ENCODE measurements around the gene ARID1B. TPM values are rescaled to one million over a fixed set of nuclear protein-coding genes. Genes with fewer than 3 reads are reported as not detected.

ARID1B gene
- total RNA-seq, 1 experiment from 2014 or later, result 35.6 TPM

- intact Hi-C loops (cut with micrococcal nuclease), result no loop called here
- ChIA-PET POLR2A (no interaction called here), CTCF (no interaction called here), RAD21 (ENCODE audit: low non-redundant PET in 1 of 2, low total read pairs in 2 of 2, uncharacterized antibody in 2 of 2, unreplicated experiment in 2 of 2) (no interaction called here)
- no peak overlapping the region for H3K9ac ChIP-seq (ENCODE audit: low read length)
- TF ChIP-seq REST (IDR thresholded peaks at IDR 0.05; ENCODE audit: low read depth), result no peak
- no peak for TF ChIP-seq ZBTB33 (IDR thresholded peaks at IDR 0.05; ENCODE audit: extremely low read depth, insufficient replicate concordance, low read length)
- BruUV-seq (replicated peaks), result no TSS peak
- H3K4me1 ChIP-seq (ENCODE audit: control insufficient read depth in 1 of 2, insufficient read depth in 2 of 2, low read length in 2 of 2), result no peaks in the 10 kb centered on the region
- peaks cover 17% of the 10 kb centered on the region; the same call in 1 of the 2 replicates for H3K27me3 ChIP-seq (ENCODE audit: insufficient read depth, low read length)
- no peak for DNase-seq (ENCODE audit: low read depth, low spot score)
- no peak overlapping the region for H3K4me2 ChIP-seq (ENCODE audit: low read length)
- H3K4me3 ChIP-seq (replicated peaks in 1 of 2; ENCODE audit: low read depth in 1 of 2, low read length in 2 of 2), result no peak overlapping the region
- ATAC-seq, result no peak
- no peaks in the 10 kb centered on the region for H3K36me3 ChIP-seq (ENCODE audit: control insufficient read depth in 1 of 2, insufficient read depth in 2 of 2, low read length in 2 of 2)
- H3K9me2 ChIP-seq (ENCODE audit: insufficient read depth), result no peaks in the 10 kb centered on the region
- no peaks in the 10 kb centered on the region for H4K20me1 ChIP-seq (ENCODE audit: insufficient read depth)
- H2AFZ ChIP-seq (ENCODE audit: low read depth, low read length, poor library complexity, severe bottlenecking), result no peak overlapping the region
- H3K27ac ChIP-seq (ENCODE audit: low read depth, low read length), result no peak overlapping the region
- no peaks in the 10 kb centered on the region for H3K9me3 ChIP-seq (ENCODE audit: control insufficient read depth in 1 of 2, insufficient read depth in 1 of 2, low read depth in 1 of 2, low read length in 2 of 2)
- no peaks in the 10 kb centered on the region for H3K79me2 ChIP-seq (ENCODE audit: insufficient read depth, low read length)
Observed at GRCh38 chr6:157253017-157253416, 475.8 kb downstream of the ARID1B start.

- Histone ChIP-seq H3K9me2 (ENCODE audit: insufficient read depth) (no peaks in the 10 kb centered on the region), H3K4me1 (ENCODE audit: control insufficient read depth in 1 of 2, insufficient read depth in 2 of 2, low read length in 2 of 2) (no peaks in the 10 kb centered on the region), H3K79me2 (ENCODE audit: insufficient read depth, low read length) (no peaks in the 10 kb centered on the region), H4K20me1 (ENCODE audit: insufficient read depth) (no peaks in the 10 kb centered on the region), H3K27ac (ENCODE audit: low read depth, low read length) (no peak overlapping the region), H2AFZ (ENCODE audit: low read depth, low read length, poor library complexity, severe bottlenecking) (no peak overlapping the region), H3K27me3 (ENCODE audit: insufficient read depth, low read length) (peaks cover 22% of the 10 kb centered on the region; the same call in 1 of the 2 replicates), H3K4me3 (replicated peaks in 1 of 2; ENCODE audit: low read depth in 1 of 2, low read length in 2 of 2) (no peak overlapping the region), H3K9ac (ENCODE audit: low read length) (no peak overlapping the region), H3K9me3 (ENCODE audit: control insufficient read depth in 1 of 2, insufficient read depth in 1 of 2, low read depth in 1 of 2, low read length in 2 of 2) (no peaks in the 10 kb centered on the region), H3K36me3 (ENCODE audit: control insufficient read depth in 1 of 2, insufficient read depth in 2 of 2, low read length in 2 of 2) (no peaks in the 10 kb centered on the region), H3K4me2 (ENCODE audit: low read length) (no peak overlapping the region)
- intact Hi-C loops (cut with micrococcal nuclease), result no loop called here
- ChIA-PET POLR2A (no interaction called here), RAD21 (ENCODE audit: low non-redundant PET in 1 of 2, low total read pairs in 2 of 2, uncharacterized antibody in 2 of 2, unreplicated experiment in 2 of 2) (no interaction called here), CTCF (no interaction called here)
- DNase-seq (ENCODE audit: low read depth, low spot score), result no peak
- no TSS peak for BruUV-seq (replicated peaks)
- TF ChIP-seq SRF (IDR thresholded peaks at IDR 0.05; ENCODE audit: low read depth) (no peak), ZFX (IDR thresholded peaks at IDR 0.05) (no peak), CTCF (IDR thresholded peaks at IDR 0.05 in 2 of 3, conservative IDR thresholded peaks at IDR 0.05 in 1 of 3; ENCODE audit: borderline replicate concordance in 1 of 3, insufficient read depth in 1 of 3, low read depth in 2 of 3, low read length in 2 of 3) (no peak), ATF3 (IDR thresholded peaks at IDR 0.05) (no peak), ZBTB33 (IDR thresholded peaks at IDR 0.05; ENCODE audit: extremely low read depth, insufficient replicate concordance, low read length) (no peak)
- no peak for ATAC-seq
Observed at GRCh38 chr6:157253699-157254098, 476.5 kb downstream of the ARID1B start.
